H9 (cell line): ENCODE measurements around the gene ADAMTS16. TPM values are rescaled to one million over a fixed set of nuclear protein-coding genes. Genes with fewer than 3 reads are reported as not detected.

Experiments
- DNase-seq: peaks from one replicate; pipeline ENCODE4 v3.0.0-alpha.2; 2017
- H2AFZ ChIP-seq: one replicate; pipeline ENCODE4 v1.6.1; 2013; ENCODE audit warnings: mild to moderate bottlenecking, low read length, control low read depth, moderate library complexity
- H2AK5ac ChIP-seq: 2 replicates; pipeline ENCODE4 v1.6.1; 2013; ENCODE audit warnings: low read length, control low read depth, mixed read lengths; ENCODE audit not compliant: insufficient read length
- H2BK120ac ChIP-seq: one replicate; pipeline ENCODE4 v1.6.1; 2013; ENCODE audit warnings: low read depth, mild to moderate bottlenecking, low read length, control low read depth, inconsistent platforms; ENCODE audit not compliant: poor library complexity, severe bottlenecking
- H2BK12ac ChIP-seq: 2 replicates; pipeline ENCODE4 v1.6.1; 2013; ENCODE audit warnings: low read length, control low read depth, mixed read lengths, low read depth; ENCODE audit not compliant: insufficient read length
- H2BK15ac ChIP-seq: 2 replicates; pipeline ENCODE4 v1.6.1; 2013; ENCODE audit warnings: low read depth, low read length, control low read depth
- H2BK20ac ChIP-seq: one replicate; pipeline ENCODE4 v1.6.1; 2013; ENCODE audit warnings: low read depth, mild to moderate bottlenecking, low read length, control low read depth, inconsistent platforms; ENCODE audit not compliant: poor library complexity, severe bottlenecking
- H2BK5ac ChIP-seq: 2 replicates; pipeline ENCODE4 v1.6.1; 2013; ENCODE audit warnings: low read length, control low read depth, mixed read lengths; ENCODE audit not compliant: insufficient read length
- H3K14ac ChIP-seq: 2 replicates; pipeline ENCODE4 v1.6.1; 2013; ENCODE audit warnings: low read length, control low read depth; ENCODE audit not compliant: insufficient read depth
- H3K18ac ChIP-seq: 2 replicates; pipeline ENCODE4 v1.6.1; 2013; ENCODE audit warnings: low read depth, mild to moderate bottlenecking, mixed read lengths, low read length, control low read depth; ENCODE audit not compliant: insufficient read length
- H3K23ac ChIP-seq: 2 replicates; pipeline ENCODE4 v1.6.1; 2013; ENCODE audit warnings: low read length, control low read depth, mixed read lengths, low read depth; ENCODE audit not compliant: insufficient read length
- H3K23me2 ChIP-seq: 2 replicates; pipeline ENCODE4 v1.6.1; 2013; ENCODE audit warnings: low read depth, mild to moderate bottlenecking, mixed read lengths, low read length, control low read depth; ENCODE audit not compliant: insufficient read length, poor library complexity, severe bottlenecking
- H3K27ac ChIP-seq: 2 replicates; pipeline ENCODE4 v1.5.1; 2013; ENCODE audit warnings: low read length, control low read depth, mixed read lengths, low read depth; ENCODE audit not compliant: insufficient read length
- H3K27me3 ChIP-seq: 2 replicates; pipeline ENCODE4 v1.6.1; 2013; ENCODE audit warnings: low read length, control low read depth, inconsistent platforms; ENCODE audit not compliant: insufficient read depth
- H3K4ac ChIP-seq: 2 replicates; pipeline ENCODE4 v1.6.1; 2013; ENCODE audit warnings: low read depth, mild to moderate bottlenecking, control low read depth, inconsistent platforms, low read length, moderate library complexity
- H3K4me1 ChIP-seq: 2 replicates; pipeline ENCODE4 v1.6.1; 2013; ENCODE audit warnings: low read length, control low read depth, inconsistent platforms; ENCODE audit not compliant: insufficient read depth
- H3K4me2 ChIP-seq: 2 replicates; pipeline ENCODE4 v1.6.1; 2013; ENCODE audit warnings: low read length, control low read depth, mixed read lengths; ENCODE audit not compliant: insufficient read length, insufficient read depth
- H3K56ac ChIP-seq: 2 replicates; pipeline ENCODE4 v1.6.1; 2013; ENCODE audit warnings: low read depth, mild to moderate bottlenecking, mixed read lengths, low read length, control low read depth; ENCODE audit not compliant: insufficient read length
- H3K79me1 ChIP-seq: 2 replicates; pipeline ENCODE4 v1.6.1; 2013; ENCODE audit warnings: low read depth, mild to moderate bottlenecking, moderate library complexity, low read length, control low read depth, inconsistent platforms; ENCODE audit not compliant: insufficient read depth, poor library complexity, severe bottlenecking
- H3K79me2 ChIP-seq: 2 replicates; pipeline ENCODE4 v1.6.1; 2013; ENCODE audit warnings: low read length, control low read depth, inconsistent platforms; ENCODE audit not compliant: insufficient read depth
- H3K9ac ChIP-seq: 2 replicates; pipeline ENCODE4 v1.6.1; 2013; ENCODE audit warnings: low read length, control low read depth, mixed read lengths; ENCODE audit not compliant: insufficient read length; ENCODE audit errors: extremely low read depth
- H3K9me3 ChIP-seq: one replicate; pipeline ENCODE4 v1.6.1; 2013; ENCODE audit warnings: low read depth, low read length, inconsistent platforms; ENCODE audit not compliant: control insufficient read depth
- H3T11ph ChIP-seq: one replicate; pipeline ENCODE4 v1.6.1; 2013; ENCODE audit warnings: mild to moderate bottlenecking, low read length, control low read depth, inconsistent platforms
- H4K20me1 ChIP-seq: one replicate; pipeline ENCODE4 v1.6.1; 2013; ENCODE audit not compliant: control insufficient read depth, insufficient read length, insufficient read depth
- H4K5ac ChIP-seq: 2 replicates; pipeline ENCODE4 v1.6.1; 2013; ENCODE audit warnings: low read depth, mild to moderate bottlenecking, mixed read lengths, low read length, control low read depth; ENCODE audit not compliant: insufficient read length
- H4K8ac ChIP-seq: replicated peaks from 2 replicates; pipeline ENCODE4 v1.6.1; 2013; ENCODE audit warnings: low read length, control low read depth, mixed read lengths, low read depth; ENCODE audit not compliant: insufficient read length
- H4K91ac ChIP-seq: 2 replicates; pipeline ENCODE4 v1.6.1; 2013; ENCODE audit warnings: low read depth, mild to moderate bottlenecking, moderate library complexity, mixed read lengths, low read length, control low read depth; ENCODE audit not compliant: insufficient read length
- H3K27ac Mint-ChIP-seq, 3 experiments: 2 replicates in 2 of 3; 3 replicates in 1 of 3; pipeline ENCODE4 v1.8.0; 2020 to 2021; ENCODE audit warnings: mixed read lengths in 3 of 3, mild to moderate bottlenecking in 1 of 3, moderate library complexity in 1 of 3
- H3K27me3 Mint-ChIP-seq: 2 replicates; pipeline ENCODE4 v1.8.0; 2021; ENCODE audit warnings: low read depth, mild to moderate bottlenecking, moderate library complexity, mixed read lengths
- H3K36me3 Mint-ChIP-seq, 3 experiments: 2 replicates in 2 of 3; 3 replicates in 1 of 3; pipeline ENCODE4 v1.8.0; 2020 to 2021; ENCODE audit warnings: low read depth in 3 of 3, mixed read lengths in 3 of 3; ENCODE audit not compliant: insufficient read depth in 1 of 3
- H3K4me1 Mint-ChIP-seq, 2 experiments: 2 replicates each; pipeline ENCODE4 v1.8.0; 2020; ENCODE audit warnings: mixed read lengths in 2 of 2
- H3K4me3 Mint-ChIP-seq, 2 experiments: 2 replicates in 1 of 2; 3 replicates in 1 of 2; pipeline ENCODE4 v1.8.0; 2020 to 2021; ENCODE audit warnings: mild to moderate bottlenecking in 2 of 2, mixed read lengths in 2 of 2, moderate library complexity in 1 of 2
- H3K9me3 Mint-ChIP-seq, 2 experiments: 2 replicates in 1 of 2; 3 replicates in 1 of 2; pipeline ENCODE4 v1.8.0; 2020; ENCODE audit warnings: mild to moderate bottlenecking in 2 of 2, mixed read lengths in 2 of 2, moderate library complexity in 1 of 2
- WGBS: extraction: QIAGEN DNeasy Blood & Tissue Kit; methylation state at CpG from one replicate; pipeline ENCODE4 v1.1.7; 2013; ENCODE audit warnings: missing lambda C conversion rate, low lambda C conversion rate, mixed read lengths; ENCODE audit not compliant: insufficient read length; ENCODE audit errors: extremely low coverage; 5-methylcytosine and 5-hydroxymethylcytosine counted together
- total RNA-seq: library from RNA; stranded (reverse); gene quantifications from 2 replicates; pipeline ENCODE4 v1.2.1, GENCODE V29; 2021
- TF ChIP-seq, protein P1 (sequence below): fragments of 200-600 bp; sonication (generic); conservative IDR thresholded peaks from 3 replicates; pipeline ENCODE4 v1.8.0; 2021; ENCODE audit warnings: antibody characterized with exemption, mild to moderate bottlenecking

Gene ADAMTS16
- total RNA-seq, 1 experiment from 2014 or later: 4.5 TPM

- TF ChIP-seq, protein P1, sequence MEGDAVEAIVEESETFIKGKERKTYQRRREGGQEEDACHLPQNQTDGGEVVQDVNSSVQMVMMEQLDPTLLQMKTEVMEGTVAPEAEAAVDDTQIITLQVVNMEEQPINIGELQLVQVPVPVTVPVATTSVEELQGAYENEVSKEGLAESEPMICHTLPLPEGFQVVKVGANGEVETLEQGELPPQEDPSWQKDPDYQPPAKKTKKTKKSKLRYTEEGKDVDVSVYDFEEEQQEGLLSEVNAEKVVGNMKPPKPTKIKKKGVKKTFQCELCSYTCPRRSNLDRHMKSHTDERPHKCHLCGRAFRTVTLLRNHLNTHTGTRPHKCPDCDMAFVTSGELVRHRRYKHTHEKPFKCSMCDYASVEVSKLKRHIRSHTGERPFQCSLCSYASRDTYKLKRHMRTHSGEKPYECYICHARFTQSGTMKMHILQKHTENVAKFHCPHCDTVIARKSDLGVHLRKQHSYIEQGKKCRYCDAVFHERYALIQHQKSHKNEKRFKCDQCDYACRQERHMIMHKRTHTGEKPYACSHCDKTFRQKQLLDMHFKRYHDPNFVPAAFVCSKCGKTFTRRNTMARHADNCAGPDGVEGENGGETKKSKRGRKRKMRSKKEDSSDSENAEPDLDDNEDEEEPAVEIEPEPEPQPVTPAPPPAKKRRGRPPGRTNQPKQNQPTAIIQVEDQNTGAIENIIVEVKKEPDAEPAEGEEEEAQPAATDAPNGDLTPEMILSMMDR: no peak
Observed at GRCh38 chr5:5294429-5294828, 154.3 kb downstream of the ADAMTS16 start.

More at GRCh38 chr5:5294429-5294828, 154.3 kb downstream of the ADAMTS16 start:
- DNase-seq: no peak
- no peak overlapping the region for H3K27ac ChIP-seq
- peaks cover 2% of the 10 kb centered on the region; the same call in 1 of the 2 replicates for H3K4me1 ChIP-seq
- H2BK20ac ChIP-seq: no peak overlapping the region
- H3K4me2 ChIP-seq: no peak overlapping the region
- H3K79me2 ChIP-seq: no peaks in the 10 kb centered on the region
- no peak overlapping the region for H3K9ac ChIP-seq
- H3K9me3 Mint-ChIP-seq: no peaks in the 10 kb centered on the region; a peak in 2 of 5 replicates
- H3K9me3 ChIP-seq: no peaks in the 10 kb centered on the region
- no peak overlapping the region for H3K18ac ChIP-seq
- peak overlapping the region in 1 of 3 experiments; percentile 44; a peak in 1 of 7 replicates for H3K27ac Mint-ChIP-seq
- H4K91ac ChIP-seq: no peak overlapping the region
- no peak overlapping the region for H2AK5ac ChIP-seq
- no peaks in the 10 kb centered on the region for H4K20me1 ChIP-seq
- no peak overlapping the region for H3K4me3 Mint-ChIP-seq
- H2BK15ac ChIP-seq: no peak overlapping the region
- H3K79me1 ChIP-seq: no peaks in the 10 kb centered on the region
- H2BK5ac ChIP-seq: no peak overlapping the region
- no peak overlapping the region for H3K23ac ChIP-seq
- no peak overlapping the region for H2AFZ ChIP-seq
- no peaks in the 10 kb centered on the region for H3K27me3 ChIP-seq
- no peak overlapping the region for H2BK120ac ChIP-seq
- no peak overlapping the region for H4K8ac ChIP-seq
- peaks cover 0 to 4% (median 0%) of the 10 kb centered on the region in 3 experiments; a peak in 3 of 7 replicates for H3K36me3 Mint-ChIP-seq
- no peak overlapping the region for H3K14ac ChIP-seq
- no CpG with 5 or more reads among the region's 1 CpG for WGBS
- H3K4me1 Mint-ChIP-seq: peaks cover 12 to 15% of the 10 kb centered on the region in 2 experiments
- H3T11ph ChIP-seq: no peak overlapping the region
- H3K27me3 Mint-ChIP-seq: no peaks in the 10 kb centered on the region
- no peak overlapping the region for H3K4ac ChIP-seq
- H4K5ac ChIP-seq: no peak overlapping the region
- H3K23me2 ChIP-seq: no peaks in the 10 kb centered on the region
- no peak overlapping the region for H3K56ac ChIP-seq
- H2BK12ac ChIP-seq: no peak overlapping the region
